ENCODE data around the gene RNF31. TPM values are rescaled to one million over a fixed set of nuclear protein-coding genes. Genes with fewer than 3 reads are reported as not detected.

The RNF31 gene
- total and polyA plus RNA-seq, 2 of the 13 experiments (the other 11 are each of a cell fraction or from before 2014, with no cell fraction given) = 48.2 to 86.8 TPM

DNA sequence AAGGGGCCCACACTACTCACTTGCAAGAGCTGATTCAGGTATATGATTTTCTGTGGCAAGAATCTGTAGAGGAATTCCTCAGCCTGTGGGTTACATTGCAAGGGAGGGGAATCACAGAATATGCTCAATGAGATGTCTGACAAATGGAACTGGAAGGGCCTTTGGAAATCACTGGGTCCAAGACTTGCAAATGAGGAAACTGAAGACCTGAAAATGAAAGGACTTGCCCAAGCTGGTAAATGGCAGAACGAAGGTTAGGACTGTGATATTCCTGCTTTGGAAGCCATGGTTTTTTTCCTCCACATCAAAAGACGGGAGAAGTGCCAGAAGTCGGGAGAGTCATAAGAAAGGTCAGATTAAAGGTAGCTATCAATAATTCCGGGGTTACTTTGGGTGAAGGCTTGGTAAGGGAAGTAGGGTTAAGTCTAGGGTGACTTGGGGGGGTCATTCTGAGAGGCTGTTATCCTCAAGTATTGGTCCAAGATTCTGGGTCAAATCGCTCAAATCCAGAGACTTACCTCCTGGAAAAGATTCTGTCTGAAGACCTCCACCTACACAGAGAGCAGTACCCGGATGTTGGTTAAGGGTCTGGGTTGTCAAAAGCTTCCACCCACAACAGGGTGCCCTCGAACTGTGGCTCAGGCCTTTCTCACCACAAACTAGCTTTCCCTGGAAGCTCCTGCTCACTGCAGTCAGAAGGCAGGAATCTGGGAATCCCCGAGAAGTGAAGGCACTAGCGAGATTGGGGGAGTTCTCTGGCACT is 1.4 kb upstream of the RNF31 start (continued):
- TF ChIP-seq, protein P1, sequence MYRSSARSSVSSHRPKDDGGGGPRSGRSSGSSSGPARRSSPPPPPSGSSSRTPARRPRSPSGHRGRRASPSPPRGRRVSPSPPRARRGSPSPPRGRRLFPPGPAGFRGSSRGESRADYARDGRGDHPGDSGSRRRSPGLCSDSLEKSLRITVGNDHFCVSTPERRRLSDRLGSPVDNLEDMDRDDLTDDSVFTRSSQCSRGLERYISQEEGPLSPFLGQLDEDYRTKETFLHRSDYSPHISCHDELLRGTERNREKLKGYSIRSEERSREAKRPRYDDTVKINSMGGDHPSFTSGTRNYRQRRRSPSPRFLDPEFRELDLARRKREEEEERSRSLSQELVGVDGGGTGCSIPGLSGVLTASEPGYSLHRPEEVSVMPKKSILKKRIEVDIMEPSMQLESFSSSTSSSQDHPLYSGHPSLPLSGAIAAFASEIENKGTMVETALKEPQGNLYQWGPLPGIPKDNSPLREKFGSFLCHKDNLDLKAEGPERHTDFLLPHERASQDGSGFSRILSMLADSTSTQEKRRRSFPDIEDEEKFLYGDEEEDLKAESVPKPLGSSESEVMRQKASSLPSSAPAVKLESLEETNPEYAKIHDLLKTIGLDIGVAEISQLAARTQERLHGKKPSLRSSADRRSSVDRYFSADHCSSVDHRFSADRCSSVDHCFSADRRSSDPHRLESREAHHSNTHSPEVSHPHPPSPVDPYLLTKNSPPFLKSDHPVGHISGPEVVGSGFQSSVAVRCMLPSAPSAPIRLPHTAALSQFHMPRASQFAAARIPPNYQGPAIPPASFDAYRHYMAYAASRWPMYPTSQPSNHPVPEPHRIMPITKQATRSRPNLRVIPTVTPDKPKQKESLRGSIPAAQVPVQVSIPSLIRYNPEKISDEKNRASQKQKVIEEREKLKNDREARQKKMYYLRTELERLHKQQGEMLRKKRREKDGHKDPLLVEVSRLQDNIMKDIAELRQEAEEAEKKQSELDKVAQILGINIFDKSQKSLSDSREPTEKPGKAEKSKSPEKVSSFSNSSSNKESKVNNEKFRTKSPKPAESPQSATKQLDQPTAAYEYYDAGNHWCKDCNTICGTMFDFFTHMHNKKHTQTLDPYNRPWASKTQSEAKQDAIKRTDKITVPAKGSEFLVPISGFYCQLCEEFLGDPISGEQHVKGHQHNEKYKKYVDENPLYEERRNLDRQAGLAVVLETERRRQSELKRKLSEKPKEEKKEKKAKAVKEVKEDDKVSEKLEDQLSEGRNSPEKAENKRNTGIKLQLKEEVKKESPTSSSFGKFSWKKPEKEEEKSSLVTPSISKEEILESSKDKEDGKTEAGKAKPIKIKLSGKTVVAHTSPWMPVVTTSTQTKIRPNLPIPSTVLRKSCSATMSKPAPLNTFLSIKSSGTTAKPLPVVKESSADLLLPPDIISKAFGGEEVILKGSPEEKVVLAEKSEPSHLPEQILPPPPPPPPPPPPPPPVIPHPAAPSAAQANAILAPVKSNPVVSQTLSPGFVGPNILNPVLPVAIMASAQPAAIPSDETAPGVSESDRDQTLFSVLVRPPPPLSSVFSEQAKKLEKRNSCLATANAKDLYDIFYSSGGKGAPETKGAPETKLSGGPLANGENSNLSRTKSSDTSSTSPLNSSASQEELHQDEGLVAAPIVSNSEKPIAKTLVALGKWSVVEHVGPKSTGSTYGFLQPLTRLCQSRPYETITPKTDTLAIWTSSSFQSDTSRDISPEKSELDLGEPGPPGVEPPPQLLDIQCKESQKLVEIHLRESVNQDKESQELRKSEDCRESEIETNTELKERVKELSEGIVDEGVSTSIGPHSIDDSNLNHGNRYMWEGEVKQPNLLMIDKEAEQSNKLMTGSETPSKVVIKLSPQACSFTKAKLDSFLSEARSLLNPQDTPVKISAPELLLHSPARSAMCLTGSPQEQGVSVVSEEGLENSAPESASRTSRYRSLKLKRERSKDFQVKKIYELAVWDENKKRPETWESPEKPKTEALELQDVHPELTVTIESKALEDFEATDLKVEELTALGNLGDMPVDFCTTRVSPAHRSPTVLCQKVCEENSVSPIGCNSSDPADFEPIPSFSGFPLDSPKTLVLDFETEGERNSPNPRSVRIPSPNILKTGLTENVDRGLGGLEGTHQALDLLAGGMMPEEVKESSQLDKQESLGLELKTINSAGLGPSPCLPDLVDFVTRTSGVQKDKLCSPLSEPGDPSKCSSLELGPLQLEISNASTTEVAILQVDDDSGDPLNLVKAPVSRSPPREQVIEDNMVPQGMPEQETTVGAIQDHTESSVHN (CRISPR knock-in tag; IDR thresholded peaks at IDR 0.05) = no peak
- TF ChIP-seq RORA (CRISPR knock-in tag; IDR thresholded peaks at IDR 0.05) (no peak), KDM5A (IDR thresholded peaks at IDR 0.05; ENCODE audit: borderline replicate concordance, low read length) (no peak), ZNF557 (CRISPR knock-in tag; IDR thresholded peaks at IDR 0.05) (peak; percentile 58; the same call in 1 of the 2 replicates), ZNF776 (CRISPR knock-in tag; IDR thresholded peaks at IDR 0.05) (no peak), SATB2 (CRISPR knock-in tag; IDR thresholded peaks at IDR 0.05) (no peak), YY1 (IDR thresholded peaks at IDR 0.05; ENCODE audit: insufficient read depth, insufficient replicate concordance, low read depth, low read length) (no peak), RCOR2 (CRISPR knock-in tag; IDR thresholded peaks at IDR 0.05) (no peak), AGO2 (optimal IDR thresholded peaks at IDR 0.05; ENCODE audit: low read depth, low read length) (no peak), GTF3A (CRISPR knock-in tag; conservative IDR thresholded peaks at IDR 0.05) (no peak)
- TF ChIP-seq, protein P2, sequence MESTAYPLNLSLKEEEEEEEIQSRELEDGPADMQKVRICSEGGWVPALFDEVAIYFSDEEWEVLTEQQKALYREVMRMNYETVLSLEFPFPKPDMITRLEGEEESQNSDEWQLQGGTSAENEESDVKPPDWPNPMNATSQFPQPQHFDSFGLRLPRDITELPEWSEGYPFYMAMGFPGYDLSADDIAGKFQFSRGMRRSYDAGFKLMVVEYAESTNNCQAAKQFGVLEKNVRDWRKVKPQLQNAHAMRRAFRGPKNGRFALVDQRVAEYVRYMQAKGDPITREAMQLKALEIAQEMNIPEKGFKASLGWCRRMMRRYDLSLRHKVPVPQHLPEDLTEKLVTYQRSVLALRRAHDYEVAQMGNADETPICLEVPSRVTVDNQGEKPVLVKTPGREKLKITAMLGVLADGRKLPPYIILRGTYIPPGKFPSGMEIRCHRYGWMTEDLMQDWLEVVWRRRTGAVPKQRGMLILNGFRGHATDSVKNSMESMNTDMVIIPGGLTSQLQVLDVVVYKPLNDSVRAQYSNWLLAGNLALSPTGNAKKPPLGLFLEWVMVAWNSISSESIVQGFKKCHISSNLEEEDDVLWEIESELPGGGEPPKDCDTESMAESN (CRISPR knock-in tag; conservative IDR thresholded peaks at IDR 0.05) = peak; percentile 10
- TF ChIP-seq, protein P3, sequence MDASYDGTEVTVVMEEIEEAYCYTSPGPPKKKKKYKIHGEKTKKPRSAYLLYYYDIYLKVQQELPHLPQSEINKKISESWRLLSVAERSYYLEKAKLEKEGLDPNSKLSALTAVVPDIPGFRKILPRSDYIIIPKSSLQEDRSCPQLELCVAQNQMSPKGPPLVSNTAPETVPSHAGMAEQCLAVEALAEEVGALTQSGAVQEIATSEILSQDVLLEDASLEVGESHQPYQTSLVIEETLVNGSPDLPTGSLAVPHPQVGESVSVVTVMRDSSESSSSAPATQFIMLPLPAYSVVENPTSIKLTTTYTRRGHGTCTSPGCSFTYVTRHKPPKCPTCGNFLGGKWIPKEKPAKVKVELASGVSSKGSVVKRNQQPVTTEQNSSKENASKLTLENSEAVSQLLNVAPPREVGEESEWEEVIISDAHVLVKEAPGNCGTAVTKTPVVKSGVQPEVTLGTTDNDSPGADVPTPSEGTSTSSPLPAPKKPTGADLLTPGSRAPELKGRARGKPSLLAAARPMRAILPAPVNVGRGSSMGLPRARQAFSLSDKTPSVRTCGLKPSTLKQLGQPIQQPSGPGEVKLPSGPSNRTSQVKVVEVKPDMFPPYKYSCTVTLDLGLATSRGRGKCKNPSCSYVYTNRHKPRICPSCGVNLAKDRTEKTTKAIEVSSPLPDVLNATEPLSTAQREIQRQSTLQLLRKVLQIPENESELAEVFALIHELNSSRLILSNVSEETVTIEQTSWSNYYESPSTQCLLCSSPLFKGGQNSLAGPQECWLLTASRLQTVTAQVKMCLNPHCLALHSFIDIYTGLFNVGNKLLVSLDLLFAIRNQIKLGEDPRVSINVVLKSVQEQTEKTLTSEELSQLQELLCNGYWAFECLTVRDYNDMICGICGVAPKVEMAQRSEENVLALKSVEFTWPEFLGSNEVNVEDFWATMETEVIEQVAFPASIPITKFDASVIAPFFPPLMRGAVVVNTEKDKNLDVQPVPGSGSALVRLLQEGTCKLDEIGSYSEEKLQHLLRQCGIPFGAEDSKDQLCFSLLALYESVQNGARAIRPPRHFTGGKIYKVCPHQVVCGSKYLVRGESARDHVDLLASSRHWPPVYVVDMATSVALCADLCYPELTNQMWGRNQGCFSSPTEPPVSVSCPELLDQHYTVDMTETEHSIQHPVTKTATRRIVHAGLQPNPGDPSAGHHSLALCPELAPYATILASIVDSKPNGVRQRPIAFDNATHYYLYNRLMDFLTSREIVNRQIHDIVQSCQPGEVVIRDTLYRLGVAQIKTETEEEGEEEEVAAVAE (CRISPR knock-in tag; IDR thresholded peaks at IDR 0.05; ENCODE audit: borderline replicate concordance) = no peak; the same call in none of the 2 replicates

Data from HepG2 (cell line).